H1 (cell line): ENCODE measurements around the gene RTCA. TPM values are rescaled to one million over a fixed set of nuclear protein-coding genes. Genes with fewer than 3 reads are reported as not detected.

Experiments used
- ATF2 ChIP-seq: IDR thresholded peaks from 2 replicates; pipeline ENCODE4 v1.6.1; 2012; ENCODE audit warnings: low read length, inconsistent platforms
- CHD7 ChIP-seq: fragments of 300-600 bp; sonication (generic); IDR thresholded peaks from 2 replicates; pipeline ENCODE4 v1.7.1; 2012; ENCODE audit warnings: low read length, moderate library complexity, mild to moderate bottlenecking, inconsistent platforms; ENCODE audit not compliant: insufficient replicate concordance
- EZH2 ChIP-seq: fragments of 200-600 bp; sonication (generic); IDR thresholded peaks from 2 replicates; pipeline ENCODE4 v1.7.1; 2012; ENCODE audit warnings: low read depth, mild to moderate bottlenecking, moderate library complexity, low read length, inconsistent platforms; ENCODE audit not compliant: severe bottlenecking
- KDM5A ChIP-seq: fragments of 200-600 bp; IDR thresholded peaks from 2 replicates; pipeline ENCODE4 v1.7.1; 2012; ENCODE audit warnings: mild to moderate bottlenecking, low read length, inconsistent platforms, mixed read lengths
- SAP30 ChIP-seq: fragments of 300-600 bp; sonication (generic); IDR thresholded peaks from 2 replicates; pipeline ENCODE4 v1.7.1; 2012; ENCODE audit warnings: low read length, moderate library complexity, mild to moderate bottlenecking, inconsistent platforms; ENCODE audit not compliant: insufficient read depth, insufficient replicate concordance
- SP4 ChIP-seq: IDR thresholded peaks from 2 replicates; pipeline ENCODE4 v1.6.1; 2012; ENCODE audit warnings: low read length, inconsistent platforms
- SRF ChIP-seq: IDR thresholded peaks from 2 replicates; pipeline ENCODE4 v1.6.1; 2011; ENCODE audit warnings: mild to moderate bottlenecking, low read depth, low read length, moderate library complexity
- TAF7 ChIP-seq: optimal IDR thresholded peaks from 2 replicates; pipeline ENCODE3; 2011; ENCODE audit warnings: low read depth, mild to moderate bottlenecking, inconsistent platforms, low read length, moderate library complexity, borderline replicate concordance
- TEAD4 ChIP-seq: IDR thresholded peaks from 2 replicates; pipeline ENCODE4 v1.6.1; 2012; ENCODE audit warnings: low read depth, low read length, inconsistent platforms, mixed read lengths
- polyA plus RNA-seq, 7 experiments: library from polyadenylated mRNA; depleted of rRNA in 3 of 7; stranded (reverse) in 5 of 7; unstranded in 2 of 7; fragments of >200 nt in 5 of 7; fragments of 200-250 nt in 2 of 7; gene quantifications; 1 replicate in 5 of 7; 2 replicates in 1 of 7; 4 replicates in 1 of 7; pipeline versions ENCODE4 v1.2.1 to v1.2.3, GENCODE V29; 2011 to 2013; ENCODE audit warnings: missing spikeins in 2 of 7, mixed read lengths in 2 of 7
- total RNA-seq: library from RNA; stranded (reverse); fragmentation: NEBNext Ultra II Directional; extraction: Animal tissue kit (Norgen Biotek cat#: 25700); gene quantifications from 2 replicates; pipeline ENCODE4 v1.2.1, GENCODE V29; 2021

Gene RTCA
- total and polyA plus RNA-seq, 2 of the 8 experiments (the other 6 are each of a cell fraction or from before 2014, with no cell fraction given): 13.8 to 31.6 TPM

GRCh38 chr1:100299521-100300222, 33.7 kb downstream of the RTCA start (continued):
- TF ChIP-seq CHD7: no peak
- TF ChIP-seq SP4: no peak
- no peak for TF ChIP-seq SRF
- TF ChIP-seq SAP30: no peak
- TF ChIP-seq ATF2: no peak
- TF ChIP-seq TAF7: no peak
- TF ChIP-seq EZH2: no peak
- TF ChIP-seq TEAD4: no peak
- TF ChIP-seq KDM5A: no peak
